ENCODE measurements around the gene RIMS1. TPM values are rescaled to one million over a fixed set of nuclear protein-coding genes. Genes with fewer than 3 reads are reported as not detected.

The RIMS1 gene
- total and polyA plus RNA-seq, 2 experiments from 2014 or later = 0.29 to 0.92 TPM

DNA sequence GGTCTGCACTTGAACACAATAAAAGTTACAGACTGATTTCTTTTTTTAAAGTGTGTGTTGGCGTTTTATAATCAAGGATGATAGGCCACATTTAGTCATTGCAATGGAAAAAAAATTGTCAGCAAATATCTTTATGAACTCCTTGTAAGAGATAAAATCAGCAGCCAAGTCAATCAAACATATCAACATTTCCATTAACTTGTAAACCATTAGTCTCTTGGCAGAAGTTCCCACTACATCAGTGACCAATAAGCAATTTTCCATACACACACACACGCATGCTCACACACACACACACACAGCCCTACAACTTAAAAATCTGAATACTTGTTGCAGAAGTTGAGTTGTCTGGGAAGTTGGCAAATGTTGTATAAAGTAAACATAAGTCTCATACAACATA is 419.6 kb downstream of the RIMS1 start:
- Histone ChIP-seq H3K27me3 (no peaks in the 10 kb centered on the region), H3K9me3 (ENCODE audit: low read depth) (no peaks in the 10 kb centered on the region), H3K4me1 (ENCODE audit: low read depth) (no peaks in the 10 kb centered on the region), H3K36me3 (no peaks in the 10 kb centered on the region), H3K4me3 (no peak overlapping the region), H3K27ac (no peak overlapping the region)
- TF ChIP-seq CTCF (IDR thresholded peaks at IDR 0.05; ENCODE audit: low read depth, low read length) = no peak
- DNase-seq (ENCODE audit: low read depth in 1 of 2, low spot score in 1 of 2) = no peak

- H3K27me3 ChIP-seq = no peaks in the 10 kb centered on the region
- TF ChIP-seq CTCF (IDR thresholded peaks at IDR 0.05; ENCODE audit: low read depth, low read length) = no peak
- H3K4me3 ChIP-seq = no peak overlapping the region
- H3K27ac ChIP-seq = no peak overlapping the region
- no peaks in the 10 kb centered on the region for H3K36me3 ChIP-seq
- H3K9me3 ChIP-seq (ENCODE audit: low read depth) = no peaks in the 10 kb centered on the region
- DNase-seq (ENCODE audit: low read depth in 1 of 2, low spot score in 1 of 2) = no peak
- no peaks in the 10 kb centered on the region for H3K4me1 ChIP-seq (ENCODE audit: low read depth)
Observed at GRCh38 chr6:72316675-72317380, 430.5 kb downstream of the RIMS1 start.

DNA sequence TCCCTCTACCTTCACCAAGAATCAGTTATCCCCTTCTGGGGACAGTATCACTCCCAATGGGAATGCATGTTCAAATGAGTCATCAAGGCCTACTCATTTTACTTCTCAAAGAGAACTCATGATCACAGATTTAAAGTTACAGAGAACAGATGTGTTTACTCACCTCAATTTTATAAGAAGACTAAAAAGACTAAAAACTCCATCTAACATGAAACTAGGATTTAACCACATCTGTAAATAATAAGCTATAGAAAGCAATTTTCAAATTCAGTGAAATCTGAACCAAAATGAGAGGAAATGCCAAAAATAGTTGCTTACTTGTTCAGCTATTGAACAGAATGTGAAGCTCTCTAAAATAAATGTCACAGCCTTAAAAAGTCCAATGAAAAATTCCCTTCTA is 435.4 kb downstream of the RIMS1 start:
- H3K4me3 ChIP-seq = no peak overlapping the region
- no peaks in the 10 kb centered on the region for H3K4me1 ChIP-seq (ENCODE audit: low read depth)
- H3K36me3 ChIP-seq = no peaks in the 10 kb centered on the region
- no peaks in the 10 kb centered on the region for H3K9me3 ChIP-seq (ENCODE audit: low read depth)
- H3K27me3 ChIP-seq = no peaks in the 10 kb centered on the region
- no peak for TF ChIP-seq CTCF (IDR thresholded peaks at IDR 0.05; ENCODE audit: low read depth, low read length)
- no peak overlapping the region for H3K27ac ChIP-seq
- DNase-seq (ENCODE audit: low read depth in 1 of 2, low spot score in 1 of 2) = no peak

DNA sequence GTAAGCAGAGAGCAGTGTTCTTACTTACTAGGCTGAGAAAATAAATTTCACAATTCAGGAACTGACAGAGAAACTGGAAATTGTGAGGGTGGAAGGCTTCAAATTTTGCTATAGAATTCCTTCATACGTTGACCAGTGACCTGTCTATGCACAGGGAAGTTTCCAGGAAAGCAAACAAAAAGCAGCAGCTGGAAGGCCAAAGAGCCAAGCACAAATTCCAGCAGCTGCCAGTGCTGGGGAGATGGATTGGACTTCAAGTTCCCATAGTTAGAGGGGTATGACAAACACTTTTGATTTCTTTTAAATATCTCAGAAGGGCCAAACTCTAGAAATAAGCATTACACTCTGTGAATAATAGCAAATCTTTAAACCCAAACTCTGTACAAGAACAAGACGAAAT is 436.4 kb downstream of the RIMS1 start:
- Histone ChIP-seq H3K27ac (no peak overlapping the region), H3K4me1 (ENCODE audit: low read depth) (no peaks in the 10 kb centered on the region), H3K27me3 (no peaks in the 10 kb centered on the region), H3K4me3 (no peak overlapping the region), H3K36me3 (no peaks in the 10 kb centered on the region), H3K9me3 (ENCODE audit: low read depth) (no peaks in the 10 kb centered on the region)
- peak in 1 of 2 donors; percentile 12 for DNase-seq (ENCODE audit: low read depth in 1 of 2, low spot score in 1 of 2)
- no peak for TF ChIP-seq CTCF (IDR thresholded peaks at IDR 0.05; ENCODE audit: low read depth, low read length)

GRCh38 chr6:72324591-72324990 is 438.2 kb downstream of the RIMS1 start:
- Histone ChIP-seq H3K4me1 (ENCODE audit: low read depth) (no peaks in the 10 kb centered on the region), H3K27me3 (no peaks in the 10 kb centered on the region), H3K27ac (no peak overlapping the region), H3K36me3 (no peaks in the 10 kb centered on the region), H3K9me3 (ENCODE audit: low read depth) (no peaks in the 10 kb centered on the region), H3K4me3 (no peak overlapping the region)
- peak in 1 of 2 donors; percentile 45 for DNase-seq (ENCODE audit: low read depth in 1 of 2, low spot score in 1 of 2)
- no peak for TF ChIP-seq CTCF (IDR thresholded peaks at IDR 0.05; ENCODE audit: low read depth, low read length)
